ENCODE measurements around the gene EPHA8. TPM values are rescaled to one million over a fixed set of nuclear protein-coding genes. Genes with fewer than 3 reads are reported as not detected.

Gene EPHA8
- total RNA-seq, 1 experiment from 2014 or later: not detected

GRCh38 chr1:22600071-22600816 lies 37.0 kb downstream of the EPHA8 start:
- H3K9me3 ChIP-seq (ENCODE audit: insufficient read depth, low read depth): no peaks in the 10 kb centered on the region
- no peaks in the 10 kb centered on the region for H4K20me1 ChIP-seq (ENCODE audit: insufficient read depth)
- no peak overlapping the region for H3K4me2 ChIP-seq
- no TSS peak for BruUV-seq (replicated peaks)
- intact Hi-C loops (cut with micrococcal nuclease; ENCODE audit: unreplicated experiment): no loop called here
- H3K36me3 ChIP-seq (ENCODE audit: low read depth): no peaks in the 10 kb centered on the region
- H3K27me3 ChIP-seq (ENCODE audit: insufficient read depth, low read depth): peaks cover 71% of the 10 kb centered on the region
- no peak for DNase-seq
- H3F3A ChIP-seq (ENCODE audit: insufficient read depth, low read depth): no peaks in the 10 kb centered on the region
- H3K27ac ChIP-seq: no peak overlapping the region
- POLR2A ChIA-PET (ENCODE audit: unreplicated experiment): interaction anchor here (0.5 kb wide), 1 partner anchor 457 kb away, joined by 6 read pairs; no protein-coding TSS in a partner anchor
- no peaks in the 10 kb centered on the region for H3K79me2 ChIP-seq (ENCODE audit: low read depth)
- CTCF ChIA-PET: no interaction called here
- no peaks in the 10 kb centered on the region for H3K4me1 ChIP-seq (replicated peaks; ENCODE audit: insufficient read depth)
- TF ChIP-seq CTCF (conservative IDR thresholded peaks at IDR 0.05): no peak
- no peaks in the 10 kb centered on the region for H3K9me2 ChIP-seq (ENCODE audit: insufficient read depth)
- no peak overlapping the region for H2AFZ ChIP-seq
- no peak overlapping the region for H3K4me3 ChIP-seq

GRCh38 chr1:22600817-22601605 lies 37.7 kb downstream of the EPHA8 start:
- H3K27ac ChIP-seq: no peak overlapping the region
- no peak overlapping the region for H2AFZ ChIP-seq
- peaks cover 71% of the 10 kb centered on the region for H3K27me3 ChIP-seq (ENCODE audit: insufficient read depth, low read depth)
- H3K9me2 ChIP-seq (ENCODE audit: insufficient read depth): no peaks in the 10 kb centered on the region
- H4K20me1 ChIP-seq (ENCODE audit: insufficient read depth): no peaks in the 10 kb centered on the region
- H3K4me1 ChIP-seq (replicated peaks; ENCODE audit: insufficient read depth): no peaks in the 10 kb centered on the region
- BruUV-seq (replicated peaks): no TSS peak
- TF ChIP-seq EZH2 (IDR thresholded peaks at IDR 0.05; ENCODE audit: low read depth): no peak
- no peak for TF ChIP-seq CTCF (conservative IDR thresholded peaks at IDR 0.05)
- H3K9me3 ChIP-seq (ENCODE audit: insufficient read depth, low read depth): no peaks in the 10 kb centered on the region
- DNase-seq: no peak
- no peak overlapping the region for H3K4me2 ChIP-seq
- H3K79me2 ChIP-seq (ENCODE audit: low read depth): no peaks in the 10 kb centered on the region
- no peak overlapping the region for H3K4me3 ChIP-seq
- H3K36me3 ChIP-seq (ENCODE audit: low read depth): no peaks in the 10 kb centered on the region
- H3F3A ChIP-seq (ENCODE audit: insufficient read depth, low read depth): no peaks in the 10 kb centered on the region
- POLR2A ChIA-PET (ENCODE audit: unreplicated experiment): interaction anchor here (0.5 kb wide), 1 partner anchor 458 kb away, joined by 6 read pairs; no protein-coding TSS in a partner anchor
- intact Hi-C loops (cut with micrococcal nuclease; ENCODE audit: unreplicated experiment): no loop called here
- CTCF ChIA-PET: no interaction called here

- no peaks in the 10 kb centered on the region for H3F3A ChIP-seq (ENCODE audit: insufficient read depth, low read depth)
- H3K9me2 ChIP-seq (ENCODE audit: insufficient read depth): no peaks in the 10 kb centered on the region
- H4K20me1 ChIP-seq (ENCODE audit: insufficient read depth): no peaks in the 10 kb centered on the region
- H2AFZ ChIP-seq: no peak overlapping the region
- DNase-seq: no peak
- intact Hi-C loops (cut with micrococcal nuclease; ENCODE audit: unreplicated experiment): no loop called here
- no peak overlapping the region for H3K4me3 ChIP-seq
- ChIA-PET CTCF (no interaction called here), POLR2A (ENCODE audit: unreplicated experiment) (no interaction called here)
- peaks cover 74% of the 10 kb centered on the region for H3K27me3 ChIP-seq (ENCODE audit: insufficient read depth, low read depth)
- H3K36me3 ChIP-seq (ENCODE audit: low read depth): no peaks in the 10 kb centered on the region
- H3K9me3 ChIP-seq (ENCODE audit: insufficient read depth, low read depth): no peaks in the 10 kb centered on the region
- BruUV-seq (replicated peaks): no TSS peak
- TF ChIP-seq EZH2 (IDR thresholded peaks at IDR 0.05; ENCODE audit: low read depth) (no peak), CTCF (conservative IDR thresholded peaks at IDR 0.05) (no peak)
- no peaks in the 10 kb centered on the region for H3K4me1 ChIP-seq (replicated peaks; ENCODE audit: insufficient read depth)
- no peaks in the 10 kb centered on the region for H3K79me2 ChIP-seq (ENCODE audit: low read depth)
- H3K27ac ChIP-seq: no peak overlapping the region
- no peak overlapping the region for H3K4me2 ChIP-seq
Measured at GRCh38 chr1:22601610-22602009, 38.3 kb downstream of the EPHA8 start.
